MM.1S (cell line): ENCODE results near the gene PKIG.

ENCODE experiments used
- DNase-seq: peaks from one replicate; pipeline ENCODE4 v3.0.0-alpha.2; 2015
- H2AFZ ChIP-seq: fragments of 300-600 bp; sonication (generic); 2 replicates; pipeline ENCODE4 v1.6.0; 2016; ENCODE audit warnings: antibody characterized with exemption, low read length
- H3F3A ChIP-seq: fragments of 300-600 bp; sonication (generic); 2 replicates; pipeline ENCODE4 v1.6.1; 2016; ENCODE audit warnings: mild to moderate bottlenecking, antibody characterized with exemption, low read length, moderate library complexity, mixed read lengths; ENCODE audit not compliant: insufficient read depth
- H3K27ac ChIP-seq: fragments of 300-600 bp; sonication (generic); 2 replicates; pipeline ENCODE4 v1.5.1; 2016; ENCODE audit warnings: mild to moderate bottlenecking, low read length
- H3K27me3 ChIP-seq: fragments of 300-600 bp; sonication (generic); replicated peaks from 2 replicates; pipeline ENCODE4 v1.6.0; 2016; ENCODE audit warnings: low read length; ENCODE audit not compliant: insufficient read depth
- H3K36me3 ChIP-seq: fragments of 300-600 bp; sonication (generic); replicated peaks from 2 replicates; pipeline ENCODE4 v1.6.1; 2016; ENCODE audit warnings: mild to moderate bottlenecking, low read length, mixed read lengths; ENCODE audit not compliant: insufficient read depth
- H3K4me1 ChIP-seq: fragments of 300-600 bp; sonication (generic); 2 replicates; pipeline ENCODE4 v1.6.1; 2016; ENCODE audit warnings: low read length, mixed read lengths
- H3K4me2 ChIP-seq: fragments of 300-600 bp; sonication (generic); 2 replicates; pipeline ENCODE4 v1.6.0; 2016; ENCODE audit warnings: low read depth, low read length
- H3K4me3 ChIP-seq: fragments of 300-600 bp; sonication (generic); 2 replicates; pipeline ENCODE4 v1.5.1; 2016; ENCODE audit warnings: low read length, mixed read lengths
- H3K79me2 ChIP-seq: fragments of 300-600 bp; sonication (generic); 2 replicates; pipeline ENCODE4 v1.6.1; 2016; ENCODE audit warnings: mixed run types, low read length, mixed read lengths
- H3K9ac ChIP-seq: fragments of 300-600 bp; sonication (generic); 2 replicates; pipeline ENCODE4 v1.6.1; 2016; ENCODE audit warnings: low read length, mixed read lengths
- H3K9me2 ChIP-seq: fragments of 300-600 bp; sonication (generic); replicated peaks from 2 replicates; pipeline ENCODE4 v1.6.1; 2016; ENCODE audit warnings: mild to moderate bottlenecking, low read length, mixed read lengths; ENCODE audit not compliant: insufficient read depth
- H3K9me3 ChIP-seq: fragments of 300-600 bp; sonication (generic); replicated peaks from 2 replicates; pipeline ENCODE4 v1.6.1; 2016; ENCODE audit warnings: mild to moderate bottlenecking, low read length, mixed read lengths; ENCODE audit not compliant: insufficient read depth
- H4K20me1 ChIP-seq: fragments of 300-600 bp; sonication (generic); 2 replicates; pipeline ENCODE4 v1.6.1; 2016; ENCODE audit warnings: mild to moderate bottlenecking, low read length, moderate library complexity, mixed read lengths; ENCODE audit not compliant: insufficient read depth
- EZH2 ChIP-seq: fragments of 300-600 bp; sonication (generic); optimal IDR thresholded peaks from 2 replicates; pipeline ENCODE3; 2017; ENCODE audit warnings: low read depth, mild to moderate bottlenecking, antibody characterized with exemption, low read length, mixed read lengths
- EZH2phosphoT487 ChIP-seq: fragments of 300-600 bp; sonication (generic); IDR thresholded peaks from 2 replicates; pipeline ENCODE4 v1.6.1; 2018; ENCODE audit warnings: antibody characterized with exemption, low read length
- TF ChIP-seq, protein P1 (sequence below): fragments of 300-600 bp; sonication (generic); IDR thresholded peaks from 2 replicates; pipeline ENCODE4 v1.5.1; 2016; ENCODE audit warnings: antibody characterized with exemption, low read length, mixed read lengths

PKIG gene

DNA sequence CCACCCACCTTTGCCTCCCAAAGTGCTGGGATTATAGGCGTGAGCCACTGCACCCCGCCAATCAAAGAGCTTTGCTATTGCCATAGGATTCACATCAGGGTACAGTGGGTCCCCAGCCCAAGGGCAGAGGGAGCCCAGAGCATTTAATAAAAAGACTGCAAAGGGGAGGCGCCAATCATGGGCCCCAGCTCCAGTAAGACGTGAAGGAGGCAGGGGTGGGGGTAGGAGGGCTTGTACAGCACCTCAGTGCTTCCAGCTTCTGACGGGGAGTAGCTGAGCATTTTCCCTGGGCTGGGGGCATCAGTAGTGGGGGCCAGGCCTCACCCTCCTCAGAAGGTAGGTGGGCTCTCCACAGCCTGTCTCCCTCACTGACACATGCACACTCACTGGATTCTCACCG, 67.6 kb downstream of the PKIG start:
- Histone ChIP-seq H3K36me3 (no peaks in the 10 kb centered on the region), H3K79me2 (peaks cover 36% of the 10 kb centered on the region), H3K9me3 (no peaks in the 10 kb centered on the region), H2AFZ (no peak overlapping the region), H3K4me3 (peak overlapping the region; percentile 81), H3F3A (peaks cover 62% of the 10 kb centered on the region), H3K27ac (peak overlapping the region; percentile 51; the same call in 1 of the 2 replicates), H4K20me1 (no peaks in the 10 kb centered on the region), H3K9ac (peak overlapping the region; percentile 87), H3K9me2 (no peaks in the 10 kb centered on the region), H3K4me1 (peaks cover 40% of the 10 kb centered on the region), H3K4me2 (peak overlapping the region; percentile 65; the same call in 1 of the 2 replicates), H3K27me3 (no peaks in the 10 kb centered on the region)
- TF ChIP-seq EZH2 (no peak), EZH2phosphoT487 (no peak)
- TF ChIP-seq, protein P1, sequence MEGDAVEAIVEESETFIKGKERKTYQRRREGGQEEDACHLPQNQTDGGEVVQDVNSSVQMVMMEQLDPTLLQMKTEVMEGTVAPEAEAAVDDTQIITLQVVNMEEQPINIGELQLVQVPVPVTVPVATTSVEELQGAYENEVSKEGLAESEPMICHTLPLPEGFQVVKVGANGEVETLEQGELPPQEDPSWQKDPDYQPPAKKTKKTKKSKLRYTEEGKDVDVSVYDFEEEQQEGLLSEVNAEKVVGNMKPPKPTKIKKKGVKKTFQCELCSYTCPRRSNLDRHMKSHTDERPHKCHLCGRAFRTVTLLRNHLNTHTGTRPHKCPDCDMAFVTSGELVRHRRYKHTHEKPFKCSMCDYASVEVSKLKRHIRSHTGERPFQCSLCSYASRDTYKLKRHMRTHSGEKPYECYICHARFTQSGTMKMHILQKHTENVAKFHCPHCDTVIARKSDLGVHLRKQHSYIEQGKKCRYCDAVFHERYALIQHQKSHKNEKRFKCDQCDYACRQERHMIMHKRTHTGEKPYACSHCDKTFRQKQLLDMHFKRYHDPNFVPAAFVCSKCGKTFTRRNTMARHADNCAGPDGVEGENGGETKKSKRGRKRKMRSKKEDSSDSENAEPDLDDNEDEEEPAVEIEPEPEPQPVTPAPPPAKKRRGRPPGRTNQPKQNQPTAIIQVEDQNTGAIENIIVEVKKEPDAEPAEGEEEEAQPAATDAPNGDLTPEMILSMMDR, result no peak
- no peak for DNase-seq

DNA sequence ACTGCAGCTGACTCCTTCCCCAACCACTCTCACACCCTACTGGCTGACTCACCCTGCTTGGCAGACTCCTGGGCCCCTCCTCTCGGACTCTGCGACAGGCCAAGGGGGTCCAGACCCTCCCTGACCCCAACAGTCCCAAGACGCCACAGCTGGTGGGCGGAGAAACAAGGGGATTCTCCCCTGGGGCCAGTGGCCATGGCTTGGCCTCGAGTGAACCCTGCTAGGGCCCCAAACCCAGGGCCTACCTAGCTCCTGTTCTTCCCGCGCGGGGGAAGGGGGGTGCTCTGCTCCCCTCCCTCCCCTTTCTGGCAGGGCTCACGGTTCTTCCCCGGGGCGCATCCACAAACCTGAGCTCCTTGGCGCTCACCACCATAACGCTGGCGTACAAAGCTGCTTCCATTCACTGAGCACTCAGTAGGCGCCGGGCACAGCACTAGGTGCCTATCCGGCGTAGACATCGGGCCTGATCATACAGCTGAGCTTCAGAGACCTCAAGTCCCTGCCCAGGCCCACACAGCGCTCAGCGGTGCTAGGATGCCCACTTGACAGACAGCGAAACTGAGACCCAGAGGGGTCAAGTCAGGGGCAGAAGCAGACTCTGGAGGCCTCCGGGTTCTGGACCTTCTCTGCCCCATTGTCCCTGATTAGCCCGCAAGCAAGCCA, 68.5 kb downstream of the PKIG start:
- Histone ChIP-seq H3K9ac (peak overlapping the region; percentile 87), H3K36me3 (no peaks in the 10 kb centered on the region), H3K9me2 (no peaks in the 10 kb centered on the region), H3K4me2 (peak overlapping the region; percentile 65), H4K20me1 (no peaks in the 10 kb centered on the region), H3K4me1 (peaks cover 31% of the 10 kb centered on the region), H3K4me3 (peak overlapping the region; percentile 81), H3K79me2 (peaks cover 35% of the 10 kb centered on the region), H3K9me3 (no peaks in the 10 kb centered on the region), H3F3A (peaks cover 53% of the 10 kb centered on the region), H3K27me3 (no peaks in the 10 kb centered on the region), H3K27ac (peak overlapping the region; percentile 51; the same call in 1 of the 2 replicates), H2AFZ (peak overlapping the region; percentile 13; the same call in 1 of the 2 replicates)
- TF ChIP-seq, protein P1, result no peak
- no peak for TF ChIP-seq EZH2phosphoT487
- no peak for TF ChIP-seq EZH2
- DNase-seq, result peak; percentile 55

DNA sequence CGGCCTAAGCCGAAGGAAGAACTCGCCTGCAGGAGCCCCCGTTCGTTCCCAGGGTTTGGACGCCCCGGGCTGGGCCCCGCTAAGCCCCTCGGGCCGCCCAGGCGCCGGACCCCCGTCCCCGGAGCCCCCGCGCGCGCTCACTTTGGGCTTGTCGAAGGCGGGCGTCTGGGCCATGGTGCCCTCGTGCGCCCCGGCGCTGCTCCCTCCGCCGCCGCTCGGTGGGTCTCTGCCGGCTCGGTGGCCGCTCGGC, 69.0 kb downstream of the PKIG start:
- Histone ChIP-seq H3K4me1 (peaks cover 27% of the 10 kb centered on the region), H3K9me3 (no peaks in the 10 kb centered on the region), H3K36me3 (no peaks in the 10 kb centered on the region), H3K27ac (peak overlapping the region; percentile 51; the same call in 1 of the 2 replicates), H3K27me3 (no peaks in the 10 kb centered on the region), H3K9me2 (no peaks in the 10 kb centered on the region), H3K79me2 (peaks cover 35% of the 10 kb centered on the region), H2AFZ (peak overlapping the region; percentile 13; the same call in 1 of the 2 replicates), H3K4me3 (peak overlapping the region; percentile 81), H3K4me2 (peak overlapping the region; percentile 65; the same call in 1 of the 2 replicates), H3F3A (peaks cover 48% of the 10 kb centered on the region), H3K9ac (peak overlapping the region; percentile 87), H4K20me1 (no peaks in the 10 kb centered on the region)
- TF ChIP-seq EZH2 (no peak), EZH2phosphoT487 (no peak)
- TF ChIP-seq, protein P1, result no peak
- no peak for DNase-seq
